ENCODE measurements around the gene RUVBL1.

RUVBL1 gene

DNA sequence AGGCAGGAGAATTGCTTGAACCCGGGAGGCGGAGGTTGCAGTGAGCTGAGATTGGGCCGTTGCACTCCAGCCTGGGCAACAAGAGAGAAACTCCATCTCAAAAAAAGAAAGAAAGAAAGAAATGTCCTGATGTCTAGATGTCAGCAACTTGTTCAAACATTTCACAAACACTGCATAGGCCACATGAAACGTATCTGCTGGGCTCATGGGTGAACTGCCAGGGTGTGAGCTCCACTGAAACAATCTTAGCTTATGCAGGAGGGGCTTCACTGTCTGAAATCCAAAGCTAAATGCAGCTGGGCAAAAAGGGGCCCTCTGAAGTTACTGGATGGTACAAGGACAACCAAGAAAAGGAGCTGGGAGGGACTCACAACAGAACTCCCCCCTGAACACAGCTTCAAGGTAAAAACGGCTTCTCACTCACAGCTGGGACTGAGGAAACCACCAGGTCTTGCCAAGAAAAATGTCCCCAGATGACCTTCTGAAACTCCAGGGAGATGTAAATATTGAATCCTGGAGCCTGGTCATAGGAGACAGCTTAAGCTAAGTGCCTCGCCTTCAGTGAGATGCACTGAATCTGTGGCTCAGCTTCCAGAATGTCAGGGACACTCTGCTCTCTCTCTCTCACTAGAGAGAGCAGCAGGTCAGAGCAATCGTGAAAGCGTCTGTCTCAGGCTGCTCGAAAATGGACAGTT is 39.5 kb downstream of the RUVBL1 start:
- H3K9me3 ChIP-seq (ENCODE audit: control insufficient read depth, insufficient read depth, low read length): no peaks in the 10 kb centered on the region
- peaks cover 15% of the 10 kb centered on the region; the same call in 1 of the 2 replicates for H3K36me3 ChIP-seq (ENCODE audit: insufficient read depth, low read length)
- H3K9ac ChIP-seq (ENCODE audit: low read depth, low read length): no peak overlapping the region
- H3K4me1 ChIP-seq (ENCODE audit: insufficient read depth, low read length): no peaks in the 10 kb centered on the region

DNA sequence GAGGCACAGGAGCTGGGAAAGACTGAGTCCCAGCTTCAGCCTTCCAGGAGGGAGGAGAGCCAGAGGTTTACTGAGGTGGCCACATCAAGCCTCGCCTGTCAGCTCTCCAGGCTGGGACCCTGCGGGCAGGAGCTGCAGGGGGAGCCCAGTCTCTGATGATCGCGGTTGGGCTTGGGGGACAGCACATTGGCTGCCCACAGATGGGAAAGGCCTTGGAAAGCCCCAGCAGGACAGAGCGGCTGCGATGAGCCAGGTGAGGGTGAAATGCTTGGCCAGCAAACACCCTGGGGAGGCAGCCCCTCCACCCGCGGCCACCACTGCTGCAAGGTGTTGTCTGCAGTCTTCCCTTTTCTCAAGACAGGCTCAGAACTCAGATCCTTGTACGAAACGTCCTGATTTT is 40.2 kb downstream of the RUVBL1 start:
- Histone ChIP-seq H3K9me3 (ENCODE audit: control insufficient read depth, insufficient read depth, low read length) (no peaks in the 10 kb centered on the region), H3K36me3 (ENCODE audit: insufficient read depth, low read length) (peaks cover 15% of the 10 kb centered on the region; the same call in 1 of the 2 replicates), H3K9ac (ENCODE audit: low read depth, low read length) (no peak overlapping the region), H3K4me1 (ENCODE audit: insufficient read depth, low read length) (no peaks in the 10 kb centered on the region)

DNA sequence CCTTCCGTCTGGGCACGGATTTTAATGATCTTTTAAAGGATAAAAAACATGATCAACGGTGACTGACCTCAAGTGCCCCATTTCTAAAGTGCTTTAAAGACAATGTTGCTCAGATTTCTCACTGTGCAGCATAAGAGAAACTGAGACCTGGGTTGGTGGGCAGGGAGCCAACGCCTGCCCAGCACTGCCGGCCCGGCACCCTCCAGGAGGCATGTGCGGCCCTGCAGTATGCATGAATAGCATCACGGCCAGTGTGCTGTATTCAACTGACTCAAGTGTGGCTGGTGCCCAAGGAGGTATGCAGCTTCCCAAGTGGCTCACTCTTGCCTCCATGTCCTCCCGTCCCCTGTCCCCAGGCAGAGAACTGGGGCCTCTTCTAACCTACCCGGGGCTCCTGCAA is 41.1 kb downstream of the RUVBL1 start:
- no peaks in the 10 kb centered on the region for H3K9me3 ChIP-seq (ENCODE audit: control insufficient read depth, insufficient read depth, low read length)
- peaks cover under 1% of the 10 kb centered on the region; the same call in 1 of the 2 replicates for H3K4me1 ChIP-seq (ENCODE audit: insufficient read depth, low read length)
- H3K36me3 ChIP-seq (ENCODE audit: insufficient read depth, low read length): peaks cover 13% of the 10 kb centered on the region; the same call in 1 of the 2 replicates
- no peak overlapping the region for H3K9ac ChIP-seq (ENCODE audit: low read depth, low read length)

DNA sequence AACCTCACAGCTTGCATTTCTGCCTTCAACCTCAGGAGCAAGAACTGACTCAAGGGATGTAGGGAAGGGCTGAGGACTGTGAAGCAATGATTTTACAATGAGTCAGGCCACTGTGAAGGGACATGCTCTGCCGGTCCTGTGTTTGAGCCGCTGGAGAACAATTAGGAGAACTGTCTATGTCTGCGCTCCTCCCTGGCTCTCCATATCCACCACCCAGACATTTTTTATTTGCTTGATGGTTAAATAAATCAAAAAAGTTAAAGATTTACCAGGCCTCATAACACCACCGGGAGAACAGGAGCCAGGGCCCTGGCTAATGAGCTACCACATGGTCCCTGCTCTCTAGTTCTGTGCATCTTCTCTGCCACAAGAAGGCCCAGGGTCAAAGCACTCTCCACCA is 41.8 kb downstream of the RUVBL1 start:
- Histone ChIP-seq H3K36me3 (ENCODE audit: insufficient read depth, low read length) (peaks cover 11% of the 10 kb centered on the region; the same call in 1 of the 2 replicates), H3K4me1 (ENCODE audit: insufficient read depth, low read length) (peaks cover 5% of the 10 kb centered on the region; the same call in 1 of the 2 replicates), H3K9me3 (ENCODE audit: control insufficient read depth, insufficient read depth, low read length) (no peaks in the 10 kb centered on the region), H3K9ac (ENCODE audit: low read depth, low read length) (no peak overlapping the region)

DNA sequence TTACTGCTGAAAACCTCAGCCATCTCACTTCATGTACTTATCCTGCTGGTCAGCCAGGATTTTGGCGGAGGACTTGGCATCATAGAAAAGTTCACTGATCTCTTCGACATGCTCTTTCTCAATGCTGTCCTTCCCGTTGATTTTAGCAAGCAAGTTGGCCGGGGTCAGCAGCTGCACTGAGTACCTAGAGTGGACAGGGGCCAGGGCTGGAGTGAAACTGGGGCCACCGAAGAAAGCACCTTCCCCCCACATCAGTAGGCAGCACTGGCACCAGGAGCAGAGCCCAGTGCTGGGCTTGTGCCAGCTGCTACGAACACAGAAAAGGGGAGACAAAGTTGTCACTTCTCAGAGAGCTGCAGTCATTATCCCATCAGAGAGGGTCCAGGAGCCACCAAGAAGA is 42.4 kb downstream of the RUVBL1 start:
- H3K9ac ChIP-seq (ENCODE audit: low read depth, low read length): no peak overlapping the region
- H3K9me3 ChIP-seq (ENCODE audit: control insufficient read depth, insufficient read depth, low read length): no peaks in the 10 kb centered on the region
- peaks cover 5% of the 10 kb centered on the region; the same call in 1 of the 2 replicates for H3K4me1 ChIP-seq (ENCODE audit: insufficient read depth, low read length)
- peaks cover 11% of the 10 kb centered on the region; the same call in 1 of the 2 replicates for H3K36me3 ChIP-seq (ENCODE audit: insufficient read depth, low read length)

DNA sequence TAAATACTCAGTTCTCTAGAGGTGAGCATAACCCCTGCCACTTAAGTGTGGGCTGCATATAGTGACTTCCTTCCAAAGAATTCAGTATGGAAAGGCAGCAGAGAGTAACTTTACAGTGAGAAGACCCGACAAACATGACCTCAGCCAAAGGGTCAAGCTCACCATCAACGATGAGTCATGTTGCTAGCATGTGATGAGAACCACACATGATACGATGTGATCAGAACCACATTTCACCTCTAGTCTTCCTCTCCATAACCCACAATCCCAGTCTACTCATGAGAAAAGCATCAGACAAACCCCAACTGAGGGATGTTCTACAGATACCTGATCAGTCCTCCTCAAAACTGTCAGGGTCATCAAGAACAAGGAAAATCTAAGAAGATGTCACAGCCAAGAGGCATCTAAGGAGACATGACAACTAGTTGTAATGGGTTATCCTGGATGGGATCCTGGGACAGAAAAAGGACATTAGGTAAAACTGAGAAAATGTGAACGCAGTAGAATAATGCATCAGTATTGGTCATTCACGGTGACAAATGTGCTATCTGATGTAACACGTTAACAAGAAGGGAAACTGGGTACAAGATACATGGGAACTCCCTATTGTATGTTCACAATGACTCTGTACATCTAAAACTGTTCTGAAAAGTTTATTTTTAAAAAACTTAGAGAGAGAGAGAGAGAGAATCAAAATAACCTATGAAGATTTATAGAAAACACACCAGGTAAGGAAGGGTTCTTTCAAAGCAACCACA is 43.1 kb downstream of the RUVBL1 start:
- H3K9me3 ChIP-seq (ENCODE audit: control insufficient read depth, insufficient read depth, low read length): no peaks in the 10 kb centered on the region
- H3K4me1 ChIP-seq (ENCODE audit: insufficient read depth, low read length): peaks cover 5% of the 10 kb centered on the region; the same call in 1 of the 2 replicates
- H3K9ac ChIP-seq (ENCODE audit: low read depth, low read length): no peak overlapping the region
- H3K36me3 ChIP-seq (ENCODE audit: insufficient read depth, low read length): peaks cover 11% of the 10 kb centered on the region; the same call in 1 of the 2 replicates

DNA sequence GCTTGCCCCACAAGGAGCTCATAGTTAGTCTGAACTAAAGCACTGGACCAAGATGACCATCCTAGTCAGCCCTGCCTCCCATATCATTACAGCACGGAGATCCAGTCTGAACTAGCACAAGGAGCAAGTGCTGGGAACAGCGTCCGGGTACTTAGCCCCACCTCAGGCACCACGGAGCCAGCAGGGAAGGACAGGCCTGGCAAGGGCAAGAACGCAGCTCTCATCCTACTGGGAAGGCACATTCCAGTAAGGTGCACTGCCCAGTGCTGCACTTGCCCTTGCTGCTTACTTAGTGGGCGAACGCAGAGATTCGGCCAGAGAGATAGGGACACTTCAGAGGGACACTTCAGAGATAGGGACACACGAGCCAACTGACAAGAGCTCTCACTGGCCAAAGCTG is 43.8 kb downstream of the RUVBL1 start:
- no peak overlapping the region for H3K9ac ChIP-seq (ENCODE audit: low read depth, low read length)
- no peaks in the 10 kb centered on the region for H3K9me3 ChIP-seq (ENCODE audit: control insufficient read depth, insufficient read depth, low read length)
- H3K4me1 ChIP-seq (ENCODE audit: insufficient read depth, low read length): peaks cover 5% of the 10 kb centered on the region; the same call in 1 of the 2 replicates
- H3K36me3 ChIP-seq (ENCODE audit: insufficient read depth, low read length): peaks cover 11% of the 10 kb centered on the region; the same call in 1 of the 2 replicates

DNA sequence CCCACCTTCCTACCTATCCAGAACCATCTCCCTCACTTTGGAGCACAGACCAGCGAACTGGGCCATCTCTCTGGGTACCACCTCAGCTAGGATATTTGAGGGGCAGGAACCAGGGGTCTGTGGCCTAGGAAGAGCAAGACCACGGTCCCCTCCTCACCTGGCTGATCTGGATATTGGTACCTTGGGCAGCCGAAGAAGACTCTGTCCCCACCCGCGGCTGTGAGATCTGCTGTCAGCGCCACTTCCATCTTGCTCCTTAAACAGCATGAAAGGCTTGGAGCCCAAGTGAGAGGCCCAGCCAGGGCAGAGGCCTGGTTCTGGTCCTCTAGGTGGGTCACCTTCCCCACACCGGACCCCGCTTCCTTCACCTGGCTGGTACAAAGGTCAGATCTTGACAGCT is 44.7 kb downstream of the RUVBL1 start:
- Histone ChIP-seq H3K9ac (ENCODE audit: low read depth, low read length) (no peak overlapping the region), H3K36me3 (ENCODE audit: insufficient read depth, low read length) (peaks cover 11% of the 10 kb centered on the region; the same call in 1 of the 2 replicates), H3K4me1 (ENCODE audit: insufficient read depth, low read length) (peaks cover 5% of the 10 kb centered on the region; the same call in 1 of the 2 replicates), H3K9me3 (ENCODE audit: control insufficient read depth, insufficient read depth, low read length) (no peaks in the 10 kb centered on the region)

DNA sequence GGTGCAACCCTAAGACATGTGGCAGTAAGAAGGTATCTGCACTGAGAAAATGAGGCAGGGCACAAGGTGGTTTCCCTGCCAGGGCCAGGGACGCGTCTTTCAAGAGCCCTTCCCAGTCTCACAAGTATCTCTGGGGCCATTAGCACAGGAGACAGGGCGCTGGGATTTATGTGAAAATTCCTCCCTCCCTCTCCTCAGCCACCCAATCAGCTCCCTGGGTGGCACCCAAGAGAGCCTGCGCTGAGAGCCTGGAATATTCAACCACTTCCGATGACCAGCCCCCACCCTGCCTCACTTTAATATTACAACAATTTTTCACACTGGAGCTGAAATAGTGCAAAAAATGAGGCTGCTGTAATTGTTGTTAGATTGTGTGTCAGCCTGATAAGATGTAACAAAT is 45.3 kb downstream of the RUVBL1 start:
- H3K9me3 ChIP-seq (ENCODE audit: control insufficient read depth, insufficient read depth, low read length): no peaks in the 10 kb centered on the region
- peaks cover 5% of the 10 kb centered on the region; the same call in 1 of the 2 replicates for H3K4me1 ChIP-seq (ENCODE audit: insufficient read depth, low read length)
- H3K36me3 ChIP-seq (ENCODE audit: insufficient read depth, low read length): peaks cover 11% of the 10 kb centered on the region; the same call in 1 of the 2 replicates
- H3K9ac ChIP-seq (ENCODE audit: low read depth, low read length): no peak overlapping the region

DNA sequence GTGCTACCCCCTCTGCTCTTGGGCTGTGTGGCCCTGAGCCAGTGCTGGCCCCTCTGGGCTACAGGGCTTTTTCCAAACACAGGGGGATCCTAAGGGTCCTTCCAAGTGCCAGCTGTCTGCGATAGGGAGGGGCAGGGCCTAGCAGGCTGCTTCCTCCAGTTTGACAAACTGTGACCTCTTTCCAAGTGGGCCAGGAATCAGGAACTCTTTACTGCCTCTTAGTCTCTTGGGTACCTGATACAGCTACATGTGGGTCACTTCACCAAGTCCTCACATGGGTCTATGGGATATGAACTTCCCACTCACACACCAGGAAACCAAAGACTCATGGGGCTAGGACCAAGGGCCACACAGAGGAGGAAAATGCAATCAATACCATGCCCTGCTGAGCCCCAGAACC is 45.9 kb downstream of the RUVBL1 start:
- Histone ChIP-seq H3K9ac (ENCODE audit: low read depth, low read length) (no peak overlapping the region), H3K9me3 (ENCODE audit: control insufficient read depth, insufficient read depth, low read length) (no peaks in the 10 kb centered on the region), H3K4me1 (ENCODE audit: insufficient read depth, low read length) (peaks cover 5% of the 10 kb centered on the region; the same call in 1 of the 2 replicates), H3K36me3 (ENCODE audit: insufficient read depth, low read length) (peaks cover 11% of the 10 kb centered on the region; the same call in 1 of the 2 replicates)

DNA sequence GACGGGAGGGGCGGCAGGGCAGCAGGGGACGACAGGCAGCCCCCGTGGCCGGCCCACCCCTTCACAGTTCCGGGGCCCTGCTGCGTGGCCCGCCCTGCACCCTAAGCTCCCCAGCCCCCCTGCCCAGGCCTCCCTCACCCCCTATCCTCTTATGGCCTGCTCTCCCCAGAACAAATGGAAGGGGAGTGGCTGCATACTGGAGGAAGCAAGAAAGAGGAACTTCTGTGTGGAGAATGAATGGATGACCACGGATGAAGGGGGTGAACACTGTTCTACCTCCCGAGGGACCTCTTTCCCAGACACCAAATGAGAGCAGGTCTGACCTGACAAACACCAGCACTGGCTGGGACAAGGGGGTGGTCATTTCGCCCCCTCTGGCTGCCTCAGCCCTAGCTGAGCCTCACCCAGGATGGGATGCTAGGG is 46.4 kb downstream of the RUVBL1 start:
- no peaks in the 10 kb centered on the region for H3K9me3 ChIP-seq (ENCODE audit: control insufficient read depth, insufficient read depth, low read length)
- H3K4me1 ChIP-seq (ENCODE audit: insufficient read depth, low read length): peaks cover 5% of the 10 kb centered on the region; the same call in 1 of the 2 replicates
- H3K9ac ChIP-seq (ENCODE audit: low read depth, low read length): peak overlapping the region; percentile 71; the same call in 1 of the 2 replicates
- peaks cover 6% of the 10 kb centered on the region; the same call in 1 of the 2 replicates for H3K36me3 ChIP-seq (ENCODE audit: insufficient read depth, low read length)

DNA sequence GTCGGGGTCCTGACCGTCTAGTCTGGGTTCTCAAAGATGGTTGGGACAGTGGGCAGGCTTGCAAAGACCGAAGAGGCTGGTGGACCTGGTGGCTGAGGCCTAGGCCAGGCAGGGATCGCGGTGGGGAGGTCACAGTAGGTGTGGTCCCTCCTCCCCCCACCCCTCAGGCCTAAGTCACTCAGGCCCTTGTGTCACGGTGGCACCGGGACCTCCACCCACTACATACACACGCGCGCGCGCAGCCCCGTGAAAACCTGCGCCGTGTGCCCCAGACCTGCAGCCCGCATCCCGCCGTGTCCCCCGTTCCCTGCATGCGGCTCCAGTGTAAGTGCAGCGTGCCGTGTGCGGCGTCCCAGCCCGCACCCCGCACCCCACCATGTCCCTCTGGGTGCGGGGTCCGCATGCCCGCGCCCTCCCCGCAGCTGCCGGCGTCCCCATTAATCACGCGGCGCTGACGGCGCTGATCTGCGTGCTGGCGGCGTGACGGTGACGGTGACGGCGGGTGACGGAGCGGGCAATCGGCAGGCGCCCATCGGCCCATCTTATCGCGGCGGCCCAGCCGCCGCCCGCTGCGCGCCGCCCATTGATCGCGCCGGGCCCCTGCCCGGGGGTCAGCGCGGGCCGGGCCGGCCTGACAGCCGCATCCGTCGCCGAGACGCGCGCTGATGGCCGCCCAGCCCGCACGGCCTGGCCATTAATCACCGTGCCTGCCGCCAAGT is 47.0 kb downstream of the RUVBL1 start:
- peaks cover 5% of the 10 kb centered on the region; the same call in 1 of the 2 replicates for H3K4me1 ChIP-seq (ENCODE audit: insufficient read depth, low read length)
- peak overlapping the region; percentile 71; the same call in 1 of the 2 replicates for H3K9ac ChIP-seq (ENCODE audit: low read depth, low read length)
- no peaks in the 10 kb centered on the region for H3K9me3 ChIP-seq (ENCODE audit: control insufficient read depth, insufficient read depth, low read length)
- H3K36me3 ChIP-seq (ENCODE audit: insufficient read depth, low read length): peaks cover 4% of the 10 kb centered on the region; the same call in 1 of the 2 replicates

DNA sequence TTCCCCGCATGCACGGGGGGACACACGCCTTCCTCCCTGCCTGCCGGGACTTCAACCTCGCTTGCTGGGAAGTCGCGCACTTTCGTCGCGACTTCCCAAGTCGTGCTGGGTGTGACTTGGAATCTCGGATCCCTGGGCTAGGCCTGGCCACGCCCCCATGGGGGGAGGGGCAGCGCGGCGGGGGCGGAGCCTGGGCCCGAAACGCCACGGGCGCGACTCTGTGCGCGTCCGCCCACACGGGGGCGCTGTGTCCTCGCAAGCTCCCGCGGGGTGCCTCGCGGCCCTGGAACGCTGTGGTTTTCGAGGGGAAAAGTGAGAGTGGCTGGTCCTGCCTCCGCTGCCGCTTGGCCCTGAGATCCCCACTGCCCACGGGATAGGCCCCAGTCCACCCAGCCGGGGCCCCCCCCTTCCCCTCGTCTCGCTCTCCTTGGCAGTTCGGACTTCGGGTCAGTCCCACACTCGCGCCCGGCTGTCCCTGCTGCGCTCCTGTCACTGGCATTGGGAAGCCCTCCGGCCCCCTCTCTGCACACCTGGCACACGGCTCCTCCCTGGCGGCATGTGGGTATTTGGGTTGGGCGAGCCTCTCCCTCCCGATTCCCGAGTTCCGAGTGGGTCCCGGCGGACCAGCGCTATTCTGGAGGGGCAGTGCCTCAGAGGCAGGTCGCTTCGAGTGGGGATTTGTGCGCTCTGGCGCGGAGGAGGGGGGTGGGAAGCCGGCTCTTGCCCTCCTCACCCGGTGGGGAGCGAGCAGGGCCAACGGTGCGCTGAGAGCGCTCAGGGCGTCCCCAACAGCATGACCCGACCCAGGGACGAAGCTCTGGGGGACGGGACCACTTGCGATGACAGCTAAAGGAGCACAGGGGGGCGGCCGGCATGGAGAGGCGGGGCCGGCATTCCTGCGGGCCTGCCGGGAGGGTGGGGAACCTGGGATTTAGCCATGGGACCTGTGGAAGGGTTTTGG is 47.8 kb downstream of the RUVBL1 start:
- Histone ChIP-seq H3K36me3 (ENCODE audit: insufficient read depth, low read length) (no peaks in the 10 kb centered on the region; the same call in 1 of the 2 replicates), H3K9ac (ENCODE audit: low read depth, low read length) (peak overlapping the region; percentile 71), H3K9me3 (ENCODE audit: control insufficient read depth, insufficient read depth, low read length) (no peaks in the 10 kb centered on the region), H3K4me1 (ENCODE audit: insufficient read depth, low read length) (peaks cover 5% of the 10 kb centered on the region; the same call in 1 of the 2 replicates)

Measured in ES-I3 (cell line).